Neural progenitor cell (in vitro differentiated cells): ENCODE data around the gene KRTAP16-1. TPM values are rescaled to one million over a fixed set of nuclear protein-coding genes. Genes with fewer than 3 reads are reported as not detected.

Source experiments
- DNase-seq: peaks from one replicate; pipeline ENCODE4 v3.0.0-alpha.2; 2016; ENCODE audit warnings: low spot score
- H2AFZ ChIP-seq: fragments of 200-600 bp; sonication (generic); replicated peaks from 2 replicates; pipeline ENCODE4 v1.6.1; 2016; ENCODE audit warnings: antibody characterized with exemption
- H3F3A ChIP-seq: fragments of 200-600 bp; sonication (generic); 2 replicates; pipeline ENCODE4 v1.6.1; 2016; ENCODE audit warnings: antibody characterized with exemption, low read depth
- H3K27ac ChIP-seq: fragments of 200-600 bp; sonication (generic); 2 replicates; pipeline ENCODE4 v1.5.1; 2016; ENCODE audit warnings: mild to moderate bottlenecking
- H3K27me3 ChIP-seq: fragments of 200-600 bp; sonication (generic); 2 replicates; pipeline ENCODE4 v1.6.1; 2016; ENCODE audit warnings: mild to moderate bottlenecking, moderate library complexity
- H3K36me3 ChIP-seq: fragments of 200-600 bp; sonication (generic); 2 replicates; pipeline ENCODE4 v1.5.1; 2016
- H3K4me1 ChIP-seq: fragments of 200-600 bp; sonication (generic); 2 replicates; pipeline ENCODE4 v1.6.1; 2016; ENCODE audit warnings: mixed run types
- H3K4me2 ChIP-seq: fragments of 200-600 bp; sonication (generic); 2 replicates; pipeline ENCODE4 v1.6.1; 2016
- H3K4me3 ChIP-seq: fragments of 200-600 bp; sonication (generic); 2 replicates; pipeline ENCODE4 v1.5.1; 2016
- H3K79me2 ChIP-seq: fragments of 200-600 bp; sonication (generic); 2 replicates; pipeline ENCODE4 v1.6.1; 2016; ENCODE audit warnings: low read depth
- H3K9ac ChIP-seq: fragments of 200-600 bp; sonication (generic); 2 replicates; pipeline ENCODE4 v1.6.1; 2016
- H3K9me3 ChIP-seq: fragments of 200-600 bp; sonication (generic); 2 replicates; pipeline ENCODE4 v1.5.1; 2016; ENCODE audit warnings: low read depth
- H4K20me1 ChIP-seq: fragments of 200-600 bp; sonication (generic); 2 replicates; pipeline ENCODE4 v1.6.1; 2016; ENCODE audit warnings: low read depth
- H3K27ac Mint-ChIP-seq: 3 replicates; pipeline ENCODE4 v1.8.0; 2021; ENCODE audit warnings: mixed read lengths
- H3K27me3 Mint-ChIP-seq: 2 replicates; pipeline ENCODE4 v1.8.0; 2022; ENCODE audit warnings: low read depth, mild to moderate bottlenecking, inconsistent platforms, moderate library complexity, mixed read lengths; ENCODE audit not compliant: insufficient read depth
- H3K36me3 Mint-ChIP-seq: 3 replicates; pipeline ENCODE4 v1.8.0; 2021; ENCODE audit warnings: mixed read lengths
- H3K4me1 Mint-ChIP-seq: 3 replicates; pipeline ENCODE4 v1.8.0; 2021; ENCODE audit warnings: mixed read lengths
- H3K4me3 Mint-ChIP-seq: 3 replicates; pipeline ENCODE4 v1.8.0; 2021; ENCODE audit warnings: mild to moderate bottlenecking, moderate library complexity, mixed read lengths
- H3K9me3 Mint-ChIP-seq: 3 replicates; pipeline ENCODE4 v1.8.0; 2020; ENCODE audit warnings: mixed read lengths
- CTCF ChIP-seq: fragments of 200-600 bp; sonication (generic); IDR thresholded peaks from 2 replicates; pipeline ENCODE4 v1.5.1; 2017; ENCODE audit warnings: antibody characterized with exemption, mild to moderate bottlenecking
- EZH2 ChIP-seq: fragments of 200-600 bp; sonication (generic); IDR thresholded peaks from 2 replicates; pipeline ENCODE4 v1.6.1; 2017; ENCODE audit warnings: antibody characterized with exemption, mild to moderate bottlenecking, moderate library complexity
- EZH2phosphoT487 ChIP-seq: fragments of 200-600 bp; sonication (generic); IDR thresholded peaks from 2 replicates; pipeline ENCODE4 v1.6.1; 2017; ENCODE audit warnings: antibody characterized with exemption
- total RNA-seq: library from RNA; depleted of rRNA; stranded (reverse); fragments of >200 nt; gene quantifications from 2 replicates; pipeline ENCODE4 v1.2.3, GENCODE V29; 2015; ENCODE audit warnings: low replicate concordance

KRTAP16-1 gene
- total RNA-seq, 1 donor from 2014 or later = not detected

- H3K4me2 ChIP-seq = no peak overlapping the region
- no peaks in the 10 kb centered on the region for H3K27me3 Mint-ChIP-seq
- no peak overlapping the region for H3K4me3 Mint-ChIP-seq
- no peaks in the 10 kb centered on the region for H3K36me3 Mint-ChIP-seq
- H3K27ac Mint-ChIP-seq = no peak overlapping the region
- H3K4me1 ChIP-seq = peaks cover 6% of the 10 kb centered on the region
- DNase-seq = no peak
- no peaks in the 10 kb centered on the region for H3K27me3 ChIP-seq
- no peaks in the 10 kb centered on the region for H3F3A ChIP-seq
- no peak overlapping the region for H2AFZ ChIP-seq
- H3K4me3 ChIP-seq = no peak overlapping the region
- no peaks in the 10 kb centered on the region for H3K9me3 ChIP-seq
- H3K27ac ChIP-seq = no peak overlapping the region
- H3K9ac ChIP-seq = no peak overlapping the region
- H4K20me1 ChIP-seq = no peaks in the 10 kb centered on the region
- H3K36me3 ChIP-seq = no peaks in the 10 kb centered on the region
- TF ChIP-seq CTCF (no peak), EZH2phosphoT487 (no peak), EZH2 (no peak)
- H3K79me2 ChIP-seq = no peaks in the 10 kb centered on the region
- no peaks in the 10 kb centered on the region for H3K9me3 Mint-ChIP-seq
- no peaks in the 10 kb centered on the region for H3K4me1 Mint-ChIP-seq
Measured at GRCh38 chr17:41287050-41287449, 22.1 kb downstream of the KRTAP16-1 start.

- no peak overlapping the region for H3K4me3 Mint-ChIP-seq
- H3K4me1 Mint-ChIP-seq = no peaks in the 10 kb centered on the region
- Histone ChIP-seq H3K9ac (no peak overlapping the region), H4K20me1 (no peaks in the 10 kb centered on the region), H3F3A (no peaks in the 10 kb centered on the region), H2AFZ (no peak overlapping the region), H3K27me3 (no peaks in the 10 kb centered on the region), H3K4me3 (no peak overlapping the region), H3K79me2 (no peaks in the 10 kb centered on the region), H3K9me3 (no peaks in the 10 kb centered on the region), H3K27ac (no peak overlapping the region), H3K36me3 (no peaks in the 10 kb centered on the region), H3K4me1 (peaks cover 6% of the 10 kb centered on the region), H3K4me2 (no peak overlapping the region)
- H3K9me3 Mint-ChIP-seq = no peaks in the 10 kb centered on the region
- TF ChIP-seq EZH2phosphoT487 (no peak), CTCF (no peak), EZH2 (no peak)
- H3K27me3 Mint-ChIP-seq = no peaks in the 10 kb centered on the region
- no peak overlapping the region for H3K27ac Mint-ChIP-seq
- no peak for DNase-seq
- H3K36me3 Mint-ChIP-seq = no peaks in the 10 kb centered on the region
Measured at GRCh38 chr17:41284546-41284945, 24.6 kb downstream of the KRTAP16-1 start.

- Mint-ChIP-seq H3K4me3 (no peak overlapping the region), H3K27ac (no peak overlapping the region)
- no peak overlapping the region for H3K4me2 ChIP-seq
Measured at GRCh38 chr17:41284043-41284442, 25.1 kb downstream of the KRTAP16-1 start.

More at GRCh38 chr17:41284043-41284442, 25.1 kb downstream of the KRTAP16-1 start:
- H3K79me2 ChIP-seq = no peaks in the 10 kb centered on the region
- DNase-seq = no peak
- H3K9me3 ChIP-seq = no peaks in the 10 kb centered on the region
- H3F3A ChIP-seq = no peaks in the 10 kb centered on the region
- no peak overlapping the region for H3K9ac ChIP-seq
- H3K27ac ChIP-seq = no peak overlapping the region
- H3K4me3 ChIP-seq = no peak overlapping the region
- H3K36me3 ChIP-seq = no peaks in the 10 kb centered on the region
- Mint-ChIP-seq H3K36me3 (no peaks in the 10 kb centered on the region), H3K4me1 (no peaks in the 10 kb centered on the region), H3K27me3 (no peaks in the 10 kb centered on the region), H3K9me3 (no peaks in the 10 kb centered on the region)
- peak overlapping the region; percentile 22 for H2AFZ ChIP-seq
- no peaks in the 10 kb centered on the region for H4K20me1 ChIP-seq
- peaks cover 6% of the 10 kb centered on the region for H3K4me1 ChIP-seq
- TF ChIP-seq EZH2 = no peak
- no peak for TF ChIP-seq EZH2phosphoT487
- TF ChIP-seq CTCF = no peak
- H3K27me3 ChIP-seq = no peaks in the 10 kb centered on the region
